Smooth muscle cell (in vitro differentiated cells): Measurements from ENCODE around the gene ZNF474. TPM values are rescaled to one million over a fixed set of nuclear protein-coding genes. Genes with fewer than 3 reads are reported as not detected.

Experiments
- DNase-seq: peaks from one replicate; lab custom pipeline; 2025; ENCODE audit not compliant: unreplicated experiment; lab: John Stamatoyannopoulos, UW
- H2AFZ ChIP-seq: fragments of 200-600 bp; sonication (generic); 2 replicates; pipeline ENCODE4 v1.6.0; 2016; ENCODE audit warnings: antibody characterized with exemption, low read depth, mild to moderate bottlenecking
- H3F3A ChIP-seq: fragments of 200-600 bp; sonication (generic); 2 replicates; pipeline ENCODE4 v1.6.0; 2017; ENCODE audit warnings: antibody characterized with exemption, low read depth
- H3K27ac ChIP-seq: fragments of 200-600 bp; sonication (generic); 2 replicates; pipeline ENCODE4 v1.5.1; 2016; ENCODE audit warnings: low read depth, mild to moderate bottlenecking
- H3K27me3 ChIP-seq: fragments of 200-600 bp; sonication (generic); 2 replicates; pipeline ENCODE4 v1.6.1; 2016; ENCODE audit warnings: low read depth, mild to moderate bottlenecking
- H3K36me3 ChIP-seq: fragments of 200-600 bp; sonication (generic); 2 replicates; pipeline ENCODE4 v1.5.1; 2016; ENCODE audit warnings: low read depth
- H3K4me1 ChIP-seq: fragments of 200-600 bp; sonication (generic); 2 replicates; pipeline ENCODE4 v1.5.1; 2016; ENCODE audit warnings: low read depth
- H3K4me2 ChIP-seq: fragments of 200-600 bp; sonication (generic); 2 replicates; pipeline ENCODE4 v1.6.0; 2016; ENCODE audit warnings: mild to moderate bottlenecking
- H3K4me3 ChIP-seq: fragments of 200-600 bp; sonication (generic); 2 replicates; pipeline ENCODE4 v1.5.1; 2016; ENCODE audit warnings: mild to moderate bottlenecking
- H3K79me2 ChIP-seq: fragments of 200-600 bp; sonication (generic); 2 replicates; pipeline ENCODE4 v1.6.0; 2016; ENCODE audit warnings: low read depth, mild to moderate bottlenecking
- H3K9ac ChIP-seq: fragments of 200-600 bp; sonication (generic); 2 replicates; pipeline ENCODE4 v1.6.0; 2016; ENCODE audit warnings: low read depth
- H3K9me3 ChIP-seq: fragments of 200-600 bp; sonication (generic); replicated peaks from 2 replicates; pipeline ENCODE4 v1.5.1; 2016; ENCODE audit warnings: low read depth
- H4K20me1 ChIP-seq: fragments of 200-600 bp; sonication (generic); 2 replicates; pipeline ENCODE4 v1.6.0; 2016; ENCODE audit warnings: low read depth
- WGBS: methylation state at CpG from one replicate; pipeline ENCODE4 v1.1.7; 2016; ENCODE audit warnings: low lambda C conversion rate; 5-methylcytosine and 5-hydroxymethylcytosine counted together
- polyA plus RNA-seq: library from polyadenylated mRNA; unstranded; fragments of >200 nt; fragmentation: Nextera tagmentation; extraction: Ambion mirVana; gene quantifications from 2 replicates; pipeline ENCODE4 v1.2.1, GENCODE V29; 2016
- total RNA-seq: library from RNA; depleted of rRNA; stranded (reverse); fragments of >200 nt; gene quantifications from 2 replicates; pipeline ENCODE4 v1.2.3, GENCODE V29; 2014
- TF ChIP-seq, protein P1 (sequence below): fragments of 200-600 bp; sonication (generic); IDR thresholded peaks from 2 replicates; pipeline ENCODE4 v1.5.1; 2017; ENCODE audit warnings: borderline replicate concordance, mild to moderate bottlenecking, antibody characterized with exemption; ENCODE audit not compliant: insufficient read depth, poor library complexity, severe bottlenecking

The ZNF474 gene
- total and polyA plus RNA-seq, 2 experiments from 2014 or later = 1.1 to 2.2 TPM

DNA sequence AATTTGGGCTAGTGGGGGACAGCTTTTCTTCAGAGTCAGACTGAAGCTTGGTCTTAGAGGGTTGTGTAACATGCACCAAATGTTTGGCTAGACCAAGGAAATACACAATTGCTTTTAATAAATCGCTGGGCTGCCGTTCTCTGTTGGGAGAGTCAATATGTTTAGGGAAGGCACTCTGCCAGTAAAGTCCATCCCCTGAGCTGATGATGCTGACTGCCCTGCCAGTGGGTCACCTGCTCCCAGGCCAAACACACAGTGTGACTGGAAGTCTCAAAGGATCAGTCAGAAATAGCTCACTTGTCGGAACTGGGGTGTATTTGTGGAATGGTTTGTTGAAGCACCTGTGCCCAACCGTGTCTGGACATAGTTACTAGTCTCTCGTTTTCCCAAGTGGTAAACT, 17.9 kb upstream of the ZNF474 start:
- H3K27ac ChIP-seq = no peak overlapping the region
- H4K20me1 ChIP-seq = no peaks in the 10 kb centered on the region
- H3K4me2 ChIP-seq = no peak overlapping the region
- no peaks in the 10 kb centered on the region for H3F3A ChIP-seq
- no peak overlapping the region for H3K9ac ChIP-seq
- no peaks in the 10 kb centered on the region for H3K79me2 ChIP-seq
- no peaks in the 10 kb centered on the region for H3K4me1 ChIP-seq
- no peak overlapping the region for H3K4me3 ChIP-seq
- TF ChIP-seq, protein P1, sequence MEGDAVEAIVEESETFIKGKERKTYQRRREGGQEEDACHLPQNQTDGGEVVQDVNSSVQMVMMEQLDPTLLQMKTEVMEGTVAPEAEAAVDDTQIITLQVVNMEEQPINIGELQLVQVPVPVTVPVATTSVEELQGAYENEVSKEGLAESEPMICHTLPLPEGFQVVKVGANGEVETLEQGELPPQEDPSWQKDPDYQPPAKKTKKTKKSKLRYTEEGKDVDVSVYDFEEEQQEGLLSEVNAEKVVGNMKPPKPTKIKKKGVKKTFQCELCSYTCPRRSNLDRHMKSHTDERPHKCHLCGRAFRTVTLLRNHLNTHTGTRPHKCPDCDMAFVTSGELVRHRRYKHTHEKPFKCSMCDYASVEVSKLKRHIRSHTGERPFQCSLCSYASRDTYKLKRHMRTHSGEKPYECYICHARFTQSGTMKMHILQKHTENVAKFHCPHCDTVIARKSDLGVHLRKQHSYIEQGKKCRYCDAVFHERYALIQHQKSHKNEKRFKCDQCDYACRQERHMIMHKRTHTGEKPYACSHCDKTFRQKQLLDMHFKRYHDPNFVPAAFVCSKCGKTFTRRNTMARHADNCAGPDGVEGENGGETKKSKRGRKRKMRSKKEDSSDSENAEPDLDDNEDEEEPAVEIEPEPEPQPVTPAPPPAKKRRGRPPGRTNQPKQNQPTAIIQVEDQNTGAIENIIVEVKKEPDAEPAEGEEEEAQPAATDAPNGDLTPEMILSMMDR = no peak
- H3K36me3 ChIP-seq = no peaks in the 10 kb centered on the region
- no peak overlapping the region for H2AFZ ChIP-seq
- DNase-seq = no peak
- 92% methylated on average over 5 of the region's 5 CpGs for WGBS
- H3K9me3 ChIP-seq = no peaks in the 10 kb centered on the region
- H3K27me3 ChIP-seq = peaks cover 25% of the 10 kb centered on the region

DNA sequence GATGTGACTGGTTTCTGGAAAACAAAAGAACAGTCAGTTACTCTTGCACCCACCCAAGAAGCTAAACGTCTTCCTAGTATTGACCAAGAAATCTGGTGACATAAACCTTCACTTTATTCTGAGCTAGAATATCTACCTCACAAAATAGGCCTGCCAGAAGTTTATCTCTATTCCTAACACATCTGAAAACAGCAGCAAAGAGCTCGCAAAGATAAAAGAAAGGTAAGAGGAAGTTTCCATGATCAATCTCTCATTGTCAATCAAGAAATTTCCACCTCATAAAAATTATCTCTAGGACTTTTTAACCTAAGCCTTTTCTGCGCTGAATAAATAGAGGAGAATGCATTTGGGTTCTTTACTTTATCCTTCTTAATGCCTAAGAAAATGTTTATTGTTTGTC, 17.3 kb upstream of the ZNF474 start:
- Histone ChIP-seq H3K4me1 (no peaks in the 10 kb centered on the region), H3K79me2 (no peaks in the 10 kb centered on the region), H3K9me3 (no peaks in the 10 kb centered on the region), H3K4me3 (no peak overlapping the region), H3F3A (no peaks in the 10 kb centered on the region), H3K36me3 (no peaks in the 10 kb centered on the region), H2AFZ (no peak overlapping the region), H3K4me2 (no peak overlapping the region), H3K27me3 (peaks cover 21% of the 10 kb centered on the region), H4K20me1 (no peaks in the 10 kb centered on the region), H3K9ac (no peak overlapping the region), H3K27ac (no peak overlapping the region)
- TF ChIP-seq, protein P1 = no peak
- DNase-seq = no peak
- WGBS = 42% methylated on average over 3 of the region's 3 CpGs

DNA sequence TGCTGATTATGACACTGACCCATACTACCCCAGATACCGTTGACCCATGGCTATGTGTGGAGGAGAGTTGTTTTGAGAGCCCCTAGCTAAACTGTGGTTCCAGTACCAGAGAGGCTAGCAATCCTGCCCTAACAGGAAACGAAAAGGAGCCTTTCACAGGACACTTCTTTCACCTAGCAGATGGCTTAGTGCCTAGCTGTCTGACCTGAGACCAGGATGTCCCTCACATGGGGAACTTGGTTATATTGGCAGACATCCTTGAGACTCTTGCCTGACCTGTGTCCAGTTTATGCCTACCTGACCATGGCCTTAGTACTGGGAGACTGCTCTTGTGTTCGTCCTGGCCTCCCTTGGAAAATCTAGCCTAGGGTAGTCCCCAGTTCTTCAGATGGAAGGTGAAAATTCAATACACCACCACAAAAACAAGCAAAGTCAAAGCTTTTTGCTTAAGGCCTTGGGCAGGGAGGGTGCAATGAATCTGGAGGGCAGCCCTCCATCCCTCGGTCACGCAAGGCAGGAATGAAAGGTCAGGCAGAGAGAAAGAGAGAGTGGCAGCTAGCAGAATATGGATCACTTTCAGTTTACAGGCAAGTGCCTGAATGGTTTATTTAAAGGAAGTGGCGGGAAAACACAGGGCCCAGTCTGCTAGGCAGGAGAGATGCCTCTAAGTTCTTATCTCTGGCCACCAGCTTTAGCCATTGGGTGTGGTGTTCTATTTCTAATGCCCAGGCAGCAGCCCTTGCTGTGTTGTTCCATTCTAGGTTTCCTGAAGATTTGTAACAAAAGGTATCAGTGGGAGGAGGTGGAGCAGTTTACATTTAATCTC, 16.4 kb upstream of the ZNF474 start:
- Histone ChIP-seq H3K4me1 (no peaks in the 10 kb centered on the region), H3K79me2 (no peaks in the 10 kb centered on the region), H3K4me2 (no peak overlapping the region), H4K20me1 (no peaks in the 10 kb centered on the region), H3F3A (no peaks in the 10 kb centered on the region), H3K4me3 (no peak overlapping the region), H2AFZ (no peak overlapping the region), H3K36me3 (no peaks in the 10 kb centered on the region), H3K9ac (no peak overlapping the region), H3K27me3 (peaks cover 17% of the 10 kb centered on the region), H3K27ac (no peak overlapping the region), H3K9me3 (no peaks in the 10 kb centered on the region)
- 86% methylated on average over 6 of the region's 6 CpGs for WGBS
- no peak for DNase-seq
- TF ChIP-seq, protein P1 = no peak

- DNase-seq = no peak
- Histone ChIP-seq H4K20me1 (no peaks in the 10 kb centered on the region), H3K27me3 (peaks cover 8% of the 10 kb centered on the region), H3F3A (no peaks in the 10 kb centered on the region), H3K4me2 (no peak overlapping the region), H3K9ac (no peak overlapping the region), H3K79me2 (no peaks in the 10 kb centered on the region), H3K4me1 (no peaks in the 10 kb centered on the region), H3K36me3 (no peaks in the 10 kb centered on the region), H2AFZ (no peak overlapping the region), H3K4me3 (no peak overlapping the region), H3K9me3 (no peaks in the 10 kb centered on the region), H3K27ac (no peak overlapping the region)
- 95% methylated on average over 2 of the region's 2 CpGs for WGBS
- TF ChIP-seq, protein P1 = no peak
Observed at GRCh38 chr5:122114501-122114900, 14.8 kb upstream of the ZNF474 start.
